Kasumi-1 (cell line): ENCODE measurements around the gene TNFRSF18.

Source experiments
- DNase-seq, 2 experiments: peaks; one replicate each; lab custom pipeline; 2025; lab: John Stamatoyannopoulos, UW

TNFRSF18 gene

GRCh38 chr1:1240348-1240732 is 33.9 kb upstream of the TNFRSF18 start:
- no peak for DNase-seq

- no peak for DNase-seq
Measured at GRCh38 chr1:1239614-1240347, 33.4 kb upstream of the TNFRSF18 start.

- DNase-seq: no peak
Measured at GRCh38 chr1:1239227-1239613, 32.8 kb upstream of the TNFRSF18 start.

- DNase-seq: no peak
Measured at GRCh38 chr1:1238702-1239178, 32.3 kb upstream of the TNFRSF18 start.

- peak in 1 of 2 experiments; percentile 8 for DNase-seq
Measured at GRCh38 chr1:1237874-1238701, 31.7 kb upstream of the TNFRSF18 start.

GRCh38 chr1:1236945-1237873 is 30.8 kb upstream of the TNFRSF18 start:
- DNase-seq: no peak

GRCh38 chr1:1236176-1236763 is 29.9 kb upstream of the TNFRSF18 start:
- no peak for DNase-seq

GRCh38 chr1:1235016-1235744 is 28.8 kb upstream of the TNFRSF18 start:
- DNase-seq: no peak

- no peak for DNase-seq
Measured at GRCh38 chr1:1234180-1234808, 27.9 kb upstream of the TNFRSF18 start.

GRCh38 chr1:1233567-1233892 is 27.1 kb upstream of the TNFRSF18 start:
- DNase-seq: no peak

GRCh38 chr1:1232796-1233566 is 26.6 kb upstream of the TNFRSF18 start:
- DNase-seq: no peak

- DNase-seq: no peak
Measured at GRCh38 chr1:1232208-1232795, 25.9 kb upstream of the TNFRSF18 start, which contains the start of gene B3GALT6. TSS of gene B3GALT6 (plus strand) at chr1:1232237. CDS start at chr1:1232279, 42 bp downstream.

- peak; percentile 85 to 88 for DNase-seq
Measured at GRCh38 chr1:1231400-1232207, 25.2 kb upstream of the TNFRSF18 start, which contains the start of gene SDF4. TSS of gene SDF4 (minus strand) at chr1:1232001. CDS start at chr1:1228772, 3,229 bp downstream.

- peak; percentile 40 to 42 for DNase-seq
Measured at GRCh38 chr1:1230656-1231399, 24.4 kb upstream of the TNFRSF18 start.

GRCh38 chr1:1229770-1230169 is 23.4 kb upstream of the TNFRSF18 start:
- DNase-seq: no peak

GRCh38 chr1:1228596-1229321 is 22.4 kb upstream of the TNFRSF18 start:
- no peak for DNase-seq

GRCh38 chr1:1228187-1228586 is 21.8 kb upstream of the TNFRSF18 start:
- DNase-seq: no peak
